ENCODE results near the gene TMCC3. TPM values are rescaled to one million over a fixed set of nuclear protein-coding genes. Genes with fewer than 3 reads are reported as not detected.
A peak's percentile ranks its signal among the peaks of the same experiment; 100 is the strongest.

TMCC3 gene
- total and polyA plus RNA-seq, 3 experiments from 2014 or later, result 0.18 to 0.41 (median 0.18) TPM

GRCh38 chr12:94689646-94690036, 39.3 kb upstream of the TMCC3 start:
- POLR2A ChIA-PET, result no interaction called here

GRCh38 chr12:94689002-94689645, 38.8 kb upstream of the TMCC3 start:
- no peak for DNase-seq
- H3K4me3 ChIP-seq (ENCODE audit: low read length), result no peak overlapping the region
- peaks cover 4% of the 10 kb centered on the region for H3K27me3 ChIP-seq (ENCODE audit: insufficient read depth, low read length, poor library complexity, severe bottlenecking)
- no peaks in the 10 kb centered on the region for H3K9me3 Mint-ChIP-seq
- ChIA-PET CTCF (no interaction called here), POLR2A (no interaction called here)
- no peaks in the 10 kb centered on the region for H3K4me1 ChIP-seq (ENCODE audit: insufficient read depth, low read length)
- peaks cover 3 to 9% (median 5%) of the 10 kb centered on the region in 3 donors for H3K4me1 Mint-ChIP-seq
- H3K36me3 Mint-ChIP-seq, result no peaks in the 10 kb centered on the region
- no peaks in the 10 kb centered on the region for H3K9me3 ChIP-seq (ENCODE audit: low read length)
- H3K36me3 ChIP-seq (ENCODE audit: insufficient read depth, low read length), result no peaks in the 10 kb centered on the region
- H3K27ac ChIP-seq (ENCODE audit: low read depth, low read length), result no peak overlapping the region
- no peak overlapping the region for H3K4me3 Mint-ChIP-seq
- H3K27me3 Mint-ChIP-seq, result peaks cover 3 to 10% of the 10 kb centered on the region in 2 donors
- H3K27ac Mint-ChIP-seq, result no peak overlapping the region

More at GRCh38 chr12:94689646-94690036, 39.3 kb upstream of the TMCC3 start:
- Mint-ChIP-seq H3K36me3 (no peaks in the 10 kb centered on the region), H3K4me1 (peaks cover 3 to 11% (median 5%) of the 10 kb centered on the region in 3 donors), H3K9me3 (no peaks in the 10 kb centered on the region), H3K4me3 (no peak overlapping the region), H3K27ac (no peak overlapping the region), H3K27me3 (peaks cover 5 to 10% of the 10 kb centered on the region in 2 donors)
- CTCF ChIA-PET, result no interaction called here
- no peak overlapping the region for H3K27ac ChIP-seq (ENCODE audit: low read depth, low read length)
- no peak overlapping the region for H3K4me3 ChIP-seq (ENCODE audit: low read length)
- H3K4me1 ChIP-seq (ENCODE audit: insufficient read depth, low read length), result no peaks in the 10 kb centered on the region
- H3K9me3 ChIP-seq (ENCODE audit: low read length), result no peaks in the 10 kb centered on the region
- no peak for DNase-seq
- H3K27me3 ChIP-seq (ENCODE audit: insufficient read depth, low read length, poor library complexity, severe bottlenecking), result peaks cover 4% of the 10 kb centered on the region
- H3K36me3 ChIP-seq (ENCODE audit: insufficient read depth, low read length), result no peaks in the 10 kb centered on the region

- H3K9me3 ChIP-seq (ENCODE audit: low read length), result no peaks in the 10 kb centered on the region
- CTCF ChIA-PET, result no interaction called here
Measured at GRCh38 chr12:94687891-94688290, 37.5 kb upstream of the TMCC3 start.

GRCh38 chr12:94686834-94687628, 36.7 kb upstream of the TMCC3 start:
- H3K36me3 Mint-ChIP-seq, result no peaks in the 10 kb centered on the region
- peaks cover 1 to 6% (median 5%) of the 10 kb centered on the region in 3 donors for H3K4me1 Mint-ChIP-seq
- no peak overlapping the region for H3K27ac Mint-ChIP-seq
- Histone ChIP-seq H3K9me3 (ENCODE audit: low read length) (no peaks in the 10 kb centered on the region), H3K4me3 (ENCODE audit: low read length) (no peak overlapping the region), H3K27ac (ENCODE audit: low read depth, low read length) (no peak overlapping the region), H3K4me1 (ENCODE audit: insufficient read depth, low read length) (no peaks in the 10 kb centered on the region), H3K27me3 (ENCODE audit: insufficient read depth, low read length, poor library complexity, severe bottlenecking) (peaks cover 4% of the 10 kb centered on the region), H3K36me3 (ENCODE audit: insufficient read depth, low read length) (no peaks in the 10 kb centered on the region)
- no peak overlapping the region for H3K4me3 Mint-ChIP-seq
- ChIA-PET POLR2A (no interaction called here), CTCF (no interaction called here)
- no peak for DNase-seq
- no peaks in the 10 kb centered on the region for H3K9me3 Mint-ChIP-seq
- H3K27me3 Mint-ChIP-seq, result peaks cover 2 to 6% of the 10 kb centered on the region in 2 donors

More at GRCh38 chr12:94687891-94688290, 37.5 kb upstream of the TMCC3 start:
- Mint-ChIP-seq H3K9me3 (no peaks in the 10 kb centered on the region), H3K27ac (no peak overlapping the region), H3K4me1 (peaks cover 1 to 6% (median 5%) of the 10 kb centered on the region in 3 donors), H3K4me3 (no peak overlapping the region), H3K27me3 (peaks cover 1 to 6% of the 10 kb centered on the region in 2 donors), H3K36me3 (no peaks in the 10 kb centered on the region)
- POLR2A ChIA-PET, result no interaction called here
- no peak for DNase-seq
- H3K27ac ChIP-seq (ENCODE audit: low read depth, low read length), result no peak overlapping the region
- peaks cover 4% of the 10 kb centered on the region for H3K27me3 ChIP-seq (ENCODE audit: insufficient read depth, low read length, poor library complexity, severe bottlenecking)
- no peak overlapping the region for H3K4me3 ChIP-seq (ENCODE audit: low read length)
- H3K4me1 ChIP-seq (ENCODE audit: insufficient read depth, low read length), result no peaks in the 10 kb centered on the region
- no peaks in the 10 kb centered on the region for H3K36me3 ChIP-seq (ENCODE audit: insufficient read depth, low read length)

GRCh38 chr12:94684416-94685142, 34.2 kb upstream of the TMCC3 start:
- ChIA-PET POLR2A (no interaction called here), CTCF (no interaction called here)
- no peak overlapping the region for H3K4me3 Mint-ChIP-seq
- peaks cover 1 to 6% (median 5%) of the 10 kb centered on the region in 3 donors for H3K4me1 Mint-ChIP-seq
- peaks cover 0 to 3% of the 10 kb centered on the region in 2 donors for H3K27me3 Mint-ChIP-seq
- no peaks in the 10 kb centered on the region for H3K9me3 ChIP-seq (ENCODE audit: low read length)
- no peak overlapping the region for H3K4me3 ChIP-seq (ENCODE audit: low read length)
- no peak overlapping the region for H3K27ac Mint-ChIP-seq
- H3K4me1 ChIP-seq (ENCODE audit: insufficient read depth, low read length), result no peaks in the 10 kb centered on the region
- H3K36me3 ChIP-seq (ENCODE audit: insufficient read depth, low read length), result no peaks in the 10 kb centered on the region
- DNase-seq, result no peak
- no peaks in the 10 kb centered on the region for H3K27me3 ChIP-seq (ENCODE audit: insufficient read depth, low read length, poor library complexity, severe bottlenecking)
- no peaks in the 10 kb centered on the region for H3K36me3 Mint-ChIP-seq
- no peaks in the 10 kb centered on the region for H3K9me3 Mint-ChIP-seq
- H3K27ac ChIP-seq (ENCODE audit: low read depth, low read length), result no peak overlapping the region

- Mint-ChIP-seq H3K36me3 (no peaks in the 10 kb centered on the region), H3K4me1 (peaks cover 25 to 41% (median 36%) of the 10 kb centered on the region in 3 donors), H3K9me3 (no peaks in the 10 kb centered on the region), H3K4me3 (no peak overlapping the region), H3K27me3 (peaks cover 2 to 4% of the 10 kb centered on the region in 2 donors), H3K27ac (peak overlapping the region in 1 of 8 donors; percentile 15)
- no peak for DNase-seq
- H3K27ac ChIP-seq (ENCODE audit: low read depth, low read length), result no peak overlapping the region
- H3K4me1 ChIP-seq (ENCODE audit: insufficient read depth, low read length), result peaks cover 26% of the 10 kb centered on the region
- H3K27me3 ChIP-seq (ENCODE audit: insufficient read depth, low read length, poor library complexity, severe bottlenecking), result no peaks in the 10 kb centered on the region
- POLR2A ChIA-PET, result no interaction called here
- H3K36me3 ChIP-seq (ENCODE audit: insufficient read depth, low read length), result no peaks in the 10 kb centered on the region
- H3K9me3 ChIP-seq (ENCODE audit: low read length), result no peaks in the 10 kb centered on the region
- CTCF ChIA-PET, result interaction anchor here (1.0 kb wide), 1 partner anchor 10 kb away, joined by 3 read pairs; no protein-coding TSS in a partner anchor
- H3K4me3 ChIP-seq (ENCODE audit: low read length), result no peak overlapping the region
Measured at GRCh38 chr12:94679554-94680195, 29.3 kb upstream of the TMCC3 start.

- no peak overlapping the region for H3K4me3 ChIP-seq (ENCODE audit: low read length)
- POLR2A ChIA-PET, result no interaction called here
- H3K27ac ChIP-seq (ENCODE audit: low read depth, low read length), result no peak overlapping the region
- no peaks in the 10 kb centered on the region for H3K27me3 ChIP-seq (ENCODE audit: insufficient read depth, low read length, poor library complexity, severe bottlenecking)
- H3K4me1 ChIP-seq (ENCODE audit: insufficient read depth, low read length), result peaks cover 26% of the 10 kb centered on the region
- H3K4me3 Mint-ChIP-seq, result peak overlapping the region in 1 of 7 donors; percentile 75
- peak overlapping the region in 5 of 8 donors; percentile 26 to 84 (median 62) for H3K27ac Mint-ChIP-seq
- no peaks in the 10 kb centered on the region for H3K36me3 ChIP-seq (ENCODE audit: insufficient read depth, low read length)
- DNase-seq, result no peak
- CTCF ChIA-PET, result no interaction called here
- no peaks in the 10 kb centered on the region for H3K9me3 Mint-ChIP-seq
- H3K9me3 ChIP-seq (ENCODE audit: low read length), result no peaks in the 10 kb centered on the region
- H3K4me1 Mint-ChIP-seq, result peaks cover 27 to 44% (median 40%) of the 10 kb centered on the region in 3 donors
- no peaks in the 10 kb centered on the region for H3K36me3 Mint-ChIP-seq
- peaks cover 4 to 5% of the 10 kb centered on the region in 2 donors for H3K27me3 Mint-ChIP-seq
Measured at GRCh38 chr12:94678849-94679248, 28.5 kb upstream of the TMCC3 start.

Data from CD8-positive, alpha-beta memory T cell (primary cell).